DND-41 (cell line): Measurements from ENCODE around the gene MEOX1.

Experiments used
- CTCF ChIP-seq: IDR thresholded peaks from 2 replicates; pipeline ENCODE4 v1.5.1; 2012; ENCODE audit warnings: borderline replicate concordance, low read length, moderate library complexity, mild to moderate bottlenecking; ENCODE audit not compliant: poor library complexity, severe bottlenecking; ENCODE audit errors: extremely low read depth
- EZH2 ChIP-seq: IDR thresholded peaks from 3 replicates; pipeline ENCODE4 v1.6.1; 2012; ENCODE audit warnings: borderline replicate concordance, low read depth, mild to moderate bottlenecking, moderate library complexity, low read length, inconsistent platforms; ENCODE audit not compliant: severe bottlenecking

DNA sequence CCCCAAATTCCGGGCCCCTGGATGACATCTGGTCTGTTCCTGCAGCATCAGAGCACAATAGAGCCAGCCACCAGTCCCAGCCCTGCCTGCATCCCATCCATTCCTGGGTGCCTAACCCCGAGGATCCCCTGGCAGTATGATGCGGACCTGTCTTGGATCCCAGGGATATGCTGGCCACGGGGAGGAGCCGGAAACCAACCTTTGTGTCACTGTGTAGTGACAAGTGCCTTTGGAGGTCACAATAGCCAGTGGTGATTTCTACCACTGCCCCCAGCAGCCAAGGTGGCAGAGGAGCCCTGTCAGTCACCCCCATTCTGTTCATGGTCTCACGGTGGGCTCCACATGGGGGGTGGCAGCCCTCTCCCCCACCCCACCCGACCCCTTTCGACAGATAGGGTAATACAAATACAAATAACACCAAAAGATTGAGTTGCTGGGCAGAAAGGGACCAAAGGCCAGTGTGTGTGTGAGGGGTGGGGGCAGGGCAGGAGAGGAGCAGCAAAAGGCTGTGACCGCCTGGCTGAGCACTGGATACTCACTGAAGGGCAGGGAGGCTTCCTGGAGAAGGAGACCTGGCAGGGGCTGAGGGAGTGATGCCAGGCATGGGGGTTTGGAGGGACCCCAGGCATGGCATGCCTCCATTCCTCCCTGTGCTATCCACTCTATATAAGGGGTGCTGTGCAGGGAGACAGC is 29.0 kb upstream of the MEOX1 start:
- TF ChIP-seq EZH2 = no peak
- TF ChIP-seq CTCF = no peak
